BJ (cell line): ENCODE data around the gene DMWD. TPM values are rescaled to one million over a fixed set of nuclear protein-coding genes. Genes with fewer than 3 reads are reported as not detected.

ENCODE experiments used
- CTCF ChIA-PET: fragments of 350-600 bp; formaldehyde crosslinking; extraction: SDS; loops from one replicate; lab custom pipeline; 2021; ENCODE audit warnings: antibody characterized with exemption, inconsistent platforms; lab: Yijun Ruan, JAX
- POLR2A ChIA-PET: fragments of 300-600 bp; sonication (Branson Sonifier 250); formaldehyde crosslinking; extraction: SDS; loops from one replicate; lab custom pipeline; 2021; ENCODE audit warnings: antibody characterized with exemption; lab: Charles Lee
- DNase-seq: peaks from one replicate; pipeline ENCODE4 v3.0.0-alpha.2; 2011; ENCODE audit warnings: low read depth
- H3K27me3 ChIP-seq: 2 replicates; pipeline ENCODE4 v1.6.0; 2011; ENCODE audit warnings: low read length; ENCODE audit not compliant: control insufficient read depth, insufficient read depth
- H3K36me3 ChIP-seq: 2 replicates; pipeline ENCODE4 v1.5.1; 2011; ENCODE audit warnings: low read length; ENCODE audit not compliant: control insufficient read depth, insufficient read depth
- H3K4me3 ChIP-seq: 2 replicates; pipeline ENCODE4 v1.5.1; 2011; ENCODE audit warnings: low read depth, mild to moderate bottlenecking, control low read depth, low read length
- CTCF ChIP-seq: IDR thresholded peaks from 2 replicates; pipeline ENCODE4 v1.5.1; 2011; ENCODE audit warnings: low read depth, mild to moderate bottlenecking, control low read depth, inconsistent platforms, low read length, moderate library complexity; ENCODE audit not compliant: insufficient read depth
- polyA plus RNA-seq: library from polyadenylated mRNA; depleted of rRNA; stranded (reverse); fragments of >200 nt; gene quantifications from 2 replicates; pipeline ENCODE4 v1.2.3, GENCODE V29; 2011

The DMWD gene
- polyA plus RNA-seq, 1 experiment = 28.6 TPM

- CTCF ChIA-PET = interaction anchor here (1.1 to 4.5 kb wide), 2 partner anchors 8 to 11 kb away, joined by 3 to 46 read pairs; no protein-coding TSS in a partner anchor
Observed at GRCh38 chr19:45828523-45828922, 35.9 kb upstream of the DMWD start.

GRCh38 chr19:45827459-45828093, 34.9 kb upstream of the DMWD start:
- ChIA-PET CTCF (interaction anchor here (1.0 to 4.5 kb wide), 2 partner anchors 10 to 14 kb away, joined by 3 to 46 read pairs; no protein-coding TSS in a partner anchor), POLR2A (no interaction called here)

More at GRCh38 chr19:45828523-45828922, 35.9 kb upstream of the DMWD start:
- no peak for DNase-seq
- POLR2A ChIA-PET = no interaction called here
- Histone ChIP-seq H3K27me3 (no peaks in the 10 kb centered on the region), H3K4me3 (no peak overlapping the region), H3K36me3 (peaks cover 48% of the 10 kb centered on the region)
- no peak for TF ChIP-seq CTCF

DNA sequence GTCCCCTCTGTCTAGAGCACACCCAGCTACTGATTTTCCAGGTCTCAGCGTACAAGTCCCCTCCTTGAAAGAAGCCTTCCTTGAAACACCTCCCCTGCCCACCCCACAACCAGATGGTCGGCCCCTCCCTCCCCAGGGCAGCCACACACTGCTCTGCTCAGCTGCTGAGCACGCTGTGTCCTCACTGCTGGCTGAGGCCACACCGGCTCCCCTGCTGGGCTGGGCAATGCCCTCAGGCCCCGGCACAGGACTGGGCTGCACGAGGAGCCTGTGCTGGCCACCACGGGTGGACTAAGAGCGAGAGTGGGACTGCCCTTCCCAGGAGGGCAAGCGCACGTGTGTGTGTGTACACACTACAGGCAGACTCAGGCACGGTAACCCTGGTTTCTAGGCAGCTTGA, 34.3 kb upstream of the DMWD start:
- no peak for DNase-seq
- CTCF ChIA-PET = interaction anchor here (1.3 to 4.5 kb wide), 2 partner anchors 10 to 23 kb away, joined by 4 to 46 read pairs; no protein-coding TSS in a partner anchor
- no peak overlapping the region for H3K4me3 ChIP-seq
- POLR2A ChIA-PET = no interaction called here
- H3K27me3 ChIP-seq = no peaks in the 10 kb centered on the region
- H3K36me3 ChIP-seq = peaks cover 54% of the 10 kb centered on the region
- no peak for TF ChIP-seq CTCF

More at GRCh38 chr19:45827459-45828093, 34.9 kb upstream of the DMWD start:
- Histone ChIP-seq H3K27me3 (no peaks in the 10 kb centered on the region), H3K36me3 (peaks cover 52% of the 10 kb centered on the region), H3K4me3 (no peak overlapping the region)
- TF ChIP-seq CTCF = no peak
- DNase-seq = no peak

DNA sequence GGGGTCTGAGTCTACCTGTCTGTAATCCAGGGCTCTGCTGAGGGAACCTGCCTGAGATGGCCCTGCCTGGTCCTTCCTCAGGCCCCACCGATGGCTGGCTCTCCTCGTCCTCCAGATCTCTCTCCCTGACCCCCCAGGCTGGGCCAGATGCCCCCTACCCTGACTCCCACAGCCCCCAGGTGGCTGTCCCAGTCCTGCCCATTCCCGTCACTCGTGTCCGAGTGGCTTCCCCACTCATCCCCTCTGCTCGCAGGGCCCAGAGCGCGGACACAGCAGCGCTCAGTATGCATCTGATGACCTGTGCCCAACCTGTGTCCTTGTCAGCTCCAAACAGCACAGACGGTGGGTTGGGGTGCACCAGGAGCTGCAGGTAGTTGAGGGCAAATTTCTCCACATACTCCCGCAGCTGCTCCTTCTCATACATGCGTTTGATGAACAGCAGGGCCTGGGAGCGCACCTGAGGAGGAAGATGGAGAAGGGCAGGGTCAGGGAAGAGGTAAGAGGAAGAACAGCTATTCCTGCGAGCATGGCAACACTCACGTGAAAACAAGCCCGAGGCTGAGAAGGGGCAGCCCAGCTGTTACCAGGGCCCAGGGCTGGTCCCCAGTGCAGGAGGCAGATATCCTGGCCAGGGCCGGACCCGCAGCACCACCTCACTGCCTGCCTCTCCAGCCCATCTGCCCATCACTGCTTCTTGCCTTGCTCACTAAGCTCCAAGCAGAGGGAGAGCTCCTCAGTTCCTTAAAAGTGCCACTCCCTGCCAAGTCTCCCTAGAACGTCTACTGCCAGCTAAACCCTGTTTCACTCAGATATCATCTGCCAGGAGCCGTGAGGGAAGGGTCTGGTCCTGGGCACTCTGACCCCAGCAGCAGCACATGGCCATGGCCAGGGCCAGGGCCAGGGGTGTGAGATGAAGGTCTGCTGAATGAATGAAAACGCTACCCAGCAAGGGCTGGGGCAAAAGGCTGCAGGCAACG, 33.6 kb upstream of the DMWD start:
- Histone ChIP-seq H3K36me3 (peaks cover 53% of the 10 kb centered on the region), H3K4me3 (no peak overlapping the region), H3K27me3 (no peaks in the 10 kb centered on the region)
- ChIA-PET POLR2A (no interaction called here), CTCF (interaction anchor here (1.0 to 4.5 kb wide), 3 partner anchors 9 to 34 kb away, joined by 3 to 46 read pairs (median 4); no protein-coding TSS in a partner anchor)
- DNase-seq = no peak
- no peak for TF ChIP-seq CTCF

GRCh38 chr19:45825263-45825605, 32.6 kb upstream of the DMWD start:
- DNase-seq = no peak
- CTCF ChIA-PET = interaction anchor here (0.8 to 4.5 kb wide), 4 partner anchors 8 to 35 kb away, joined by 3 to 46 read pairs (median 6); no protein-coding TSS in a partner anchor
- no peak for TF ChIP-seq CTCF
- H3K4me3 ChIP-seq = no peak overlapping the region
- H3K27me3 ChIP-seq = no peaks in the 10 kb centered on the region
- POLR2A ChIA-PET = no interaction called here
- peaks cover 50% of the 10 kb centered on the region for H3K36me3 ChIP-seq
